ENCODE results near the gene HPCAL1.

The HPCAL1 gene

GRCh38 chr2:10303181-10303693 lies 533 bp downstream of the HPCAL1 start:
- peak overlapping the region; percentile 87 for H3K4me3 ChIP-seq (ENCODE audit: control insufficient read depth, low read depth, low read length)
- no peak for DNase-seq (ENCODE audit: low read depth)
- no peak for TF ChIP-seq CTCF (IDR thresholded peaks at IDR 0.05; ENCODE audit: control insufficient read depth, insufficient read depth, low read depth, low read length, missing control alignments)

GRCh38 chr2:10303694-10304378 lies 1.1 kb downstream of the HPCAL1 start:
- DNase-seq (ENCODE audit: low read depth): no peak
- peak; percentile 26 for TF ChIP-seq CTCF (IDR thresholded peaks at IDR 0.05; ENCODE audit: control insufficient read depth, insufficient read depth, low read depth, low read length, missing control alignments)
- peak overlapping the region; percentile 87 for H3K4me3 ChIP-seq (ENCODE audit: control insufficient read depth, low read depth, low read length)

GRCh38 chr2:10304458-10305253 lies 2.0 kb downstream of the HPCAL1 start:
- no peak for TF ChIP-seq CTCF (IDR thresholded peaks at IDR 0.05; ENCODE audit: control insufficient read depth, insufficient read depth, low read depth, low read length, missing control alignments)

GRCh38 chr2:10305254-10305635 lies 2.5 kb downstream of the HPCAL1 start:
- no peak for DNase-seq (ENCODE audit: low read depth)
- no peak for TF ChIP-seq CTCF (IDR thresholded peaks at IDR 0.05; ENCODE audit: control insufficient read depth, insufficient read depth, low read depth, low read length, missing control alignments)
- H3K4me3 ChIP-seq (ENCODE audit: control insufficient read depth, low read depth, low read length): no peak overlapping the region

More at GRCh38 chr2:10304458-10305253, 2.0 kb downstream of the HPCAL1 start:
- H3K4me3 ChIP-seq (ENCODE audit: control insufficient read depth, low read depth, low read length): peak overlapping the region; percentile 87
- DNase-seq (ENCODE audit: low read depth): no peak

- DNase-seq (ENCODE audit: low read depth): no peak
- no peak for TF ChIP-seq CTCF (IDR thresholded peaks at IDR 0.05; ENCODE audit: control insufficient read depth, insufficient read depth, low read depth, low read length, missing control alignments)
- no peak overlapping the region for H3K4me3 ChIP-seq (ENCODE audit: control insufficient read depth, low read depth, low read length)
Measured at GRCh38 chr2:10305715-10306114, 3.0 kb downstream of the HPCAL1 start.

GRCh38 chr2:10306901-10307463 lies 4.3 kb downstream of the HPCAL1 start:
- no peak overlapping the region for H3K4me3 ChIP-seq (ENCODE audit: control insufficient read depth, low read depth, low read length)
- no peak for TF ChIP-seq CTCF (IDR thresholded peaks at IDR 0.05; ENCODE audit: control insufficient read depth, insufficient read depth, low read depth, low read length, missing control alignments)
- DNase-seq (ENCODE audit: low read depth): no peak
